ENCODE measurements around the gene NWD2. TPM values are rescaled to one million over a fixed set of nuclear protein-coding genes. Genes with fewer than 3 reads are reported as not detected.

NWD2 gene
- total and polyA plus RNA-seq, 9 of the 15 experiments (the other 6 are each of a cell fraction or from before 2014, with no cell fraction given) = not detected

DNA sequence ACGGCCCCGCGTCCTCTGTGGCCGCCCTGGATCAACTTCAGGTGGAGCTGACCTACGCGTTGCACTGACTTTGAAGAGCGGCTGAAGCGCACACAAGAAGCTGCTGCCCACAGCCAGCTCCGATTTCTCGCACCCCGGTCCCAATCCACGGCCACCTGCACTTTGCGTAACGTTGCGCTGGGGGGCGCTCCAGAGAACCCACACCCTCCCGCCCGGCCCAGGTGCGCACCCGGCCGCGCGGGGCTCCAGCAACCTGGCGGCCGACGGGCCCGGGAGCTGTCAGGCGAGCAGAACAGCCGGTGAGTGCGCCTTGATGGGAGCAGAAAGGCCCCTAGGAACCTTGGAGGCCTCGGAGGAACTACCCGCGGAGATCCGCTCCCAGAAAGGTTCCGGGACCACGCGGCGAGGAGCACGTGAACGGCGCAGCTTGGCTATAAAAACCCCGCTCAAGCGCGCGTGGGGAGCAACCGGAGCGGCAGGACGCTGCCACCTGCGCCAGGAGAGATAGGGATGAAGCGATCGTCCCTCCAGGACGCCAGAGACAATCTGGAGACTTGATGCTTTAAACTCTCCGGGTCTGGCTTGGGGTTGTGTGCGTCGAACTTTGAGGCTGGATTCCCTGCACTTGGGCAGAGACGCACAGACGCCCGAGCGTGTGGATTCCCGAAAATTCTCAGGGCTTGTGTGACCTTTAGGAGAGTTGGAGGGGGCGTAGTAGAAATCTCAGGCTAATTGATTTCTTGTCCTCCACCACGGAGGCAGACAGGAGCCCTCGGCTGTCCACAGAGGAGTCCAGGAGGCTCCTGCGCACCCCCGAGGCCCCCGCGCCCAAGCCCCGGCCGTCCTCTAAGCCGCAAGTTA lies 591 bp upstream of the NWD2 start:
- in situ Hi-C loops (cut with MboI) (no loop called here), intact Hi-C loops (cut with micrococcal nuclease) (no loop called here)
- peak; percentile 44; the same call in 2 of the 3 replicates for ATAC-seq
- ChIA-PET POLR2A (no interaction called here), CTCF (ENCODE audit: low intra/inter-chr PET ratio) (no interaction called here)
- no peaks in the 10 kb centered on the region for H3K9me3 ChIP-seq (replicated peaks; ENCODE audit: control insufficient read depth, insufficient read depth, low read depth, low read length)
- H3K4me3 ChIP-seq = no peak overlapping the region
- no peak overlapping the region for H3K4me2 ChIP-seq (ENCODE audit: insufficient read depth, low read length)
- no peaks in the 10 kb centered on the region; a peak in 1 of 5 replicates for H3K27me3 ChIP-seq (ENCODE audit: control insufficient read depth in 2 of 2, insufficient read depth in 2 of 2, low read length in 2 of 2)
- H3K9me1 ChIP-seq (ENCODE audit: control insufficient read depth, insufficient read depth, low read length) = no peaks in the 10 kb centered on the region
- no peak overlapping the region for H2AFZ ChIP-seq (ENCODE audit: low read depth, low read length)
- H3K36me3 ChIP-seq (ENCODE audit: control insufficient read depth, insufficient read depth, low read length) = no peaks in the 10 kb centered on the region
- H3K27ac ChIP-seq (ENCODE audit: extremely low read depth, low read depth, low read length) = no peak overlapping the region
- BruUV-seq (replicated peaks) = no TSS peak
- DNase-seq (ENCODE audit: extremely low read depth in 1 of 4, low spot score in 3 of 4) = no peak
- H3K4me1 ChIP-seq (replicated peaks in 1 of 2; ENCODE audit: control insufficient read depth in 2 of 2, insufficient read depth in 2 of 2, low read length in 2 of 2) = peaks cover 0 to 6% of the 10 kb centered on the region in 2 experiments; a peak in 1 of 5 replicates
- H3K79me2 ChIP-seq (ENCODE audit: control insufficient read depth, insufficient read depth, low read length) = no peaks in the 10 kb centered on the region
- WGBS (ENCODE audit: insufficient coverage, low coverage, missing lambda C conversion rate) = 28% methylated on average over 48 of the region's 70 CpGs
- no peak for FAIRE-seq
- H4K20me1 ChIP-seq (replicated peaks; ENCODE audit: control insufficient read depth, insufficient read depth, low read length) = no peaks in the 10 kb centered on the region
- no peak overlapping the region for H3K9ac ChIP-seq (ENCODE audit: insufficient read depth in 1 of 2, low read depth in 2 of 2, low read length in 2 of 2)
- TF ChIP-seq, protein P1, sequence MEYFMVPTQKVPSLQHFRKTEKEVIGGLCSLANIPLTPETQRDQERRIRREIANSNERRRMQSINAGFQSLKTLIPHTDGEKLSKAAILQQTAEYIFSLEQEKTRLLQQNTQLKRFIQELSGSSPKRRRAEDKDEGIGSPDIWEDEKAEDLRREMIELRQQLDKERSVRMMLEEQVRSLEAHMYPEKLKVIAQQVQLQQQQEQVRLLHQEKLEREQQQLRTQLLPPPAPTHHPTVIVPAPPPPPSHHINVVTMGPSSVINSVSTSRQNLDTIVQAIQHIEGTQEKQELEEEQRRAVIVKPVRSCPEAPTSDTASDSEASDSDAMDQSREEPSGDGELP (CRISPR knock-in tag; IDR thresholded peaks at IDR 0.05; ENCODE audit: borderline replicate concordance) = no peak
- TF ChIP-seq MIER1 (IDR thresholded peaks at IDR 0.05; ENCODE audit: low read depth) = no peak
- TF ChIP-seq, protein P2, sequence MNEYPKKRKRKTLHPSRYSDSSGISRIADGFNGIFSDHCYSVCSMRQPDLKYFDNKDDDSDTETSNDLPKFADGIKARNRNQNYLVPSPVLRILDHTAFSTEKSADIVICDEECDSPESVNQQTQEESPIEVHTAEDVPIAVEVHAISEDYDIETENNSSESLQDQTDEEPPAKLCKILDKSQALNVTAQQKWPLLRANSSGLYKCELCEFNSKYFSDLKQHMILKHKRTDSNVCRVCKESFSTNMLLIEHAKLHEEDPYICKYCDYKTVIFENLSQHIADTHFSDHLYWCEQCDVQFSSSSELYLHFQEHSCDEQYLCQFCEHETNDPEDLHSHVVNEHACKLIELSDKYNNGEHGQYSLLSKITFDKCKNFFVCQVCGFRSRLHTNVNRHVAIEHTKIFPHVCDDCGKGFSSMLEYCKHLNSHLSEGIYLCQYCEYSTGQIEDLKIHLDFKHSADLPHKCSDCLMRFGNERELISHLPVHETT (CRISPR knock-in tag; conservative IDR thresholded peaks at IDR 0.05 in 1 of 2, IDR thresholded peaks at IDR 0.05 in 1 of 2) = no peak
- TF ChIP-seq, protein P3, sequence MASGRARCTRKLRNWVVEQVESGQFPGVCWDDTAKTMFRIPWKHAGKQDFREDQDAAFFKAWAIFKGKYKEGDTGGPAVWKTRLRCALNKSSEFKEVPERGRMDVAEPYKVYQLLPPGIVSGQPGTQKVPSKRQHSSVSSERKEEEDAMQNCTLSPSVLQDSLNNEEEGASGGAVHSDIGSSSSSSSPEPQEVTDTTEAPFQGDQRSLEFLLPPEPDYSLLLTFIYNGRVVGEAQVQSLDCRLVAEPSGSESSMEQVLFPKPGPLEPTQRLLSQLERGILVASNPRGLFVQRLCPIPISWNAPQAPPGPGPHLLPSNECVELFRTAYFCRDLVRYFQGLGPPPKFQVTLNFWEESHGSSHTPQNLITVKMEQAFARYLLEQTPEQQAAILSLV (tag; IDR thresholded peaks at IDR 0.05) = no peak
- TF ChIP-seq, protein P4, sequence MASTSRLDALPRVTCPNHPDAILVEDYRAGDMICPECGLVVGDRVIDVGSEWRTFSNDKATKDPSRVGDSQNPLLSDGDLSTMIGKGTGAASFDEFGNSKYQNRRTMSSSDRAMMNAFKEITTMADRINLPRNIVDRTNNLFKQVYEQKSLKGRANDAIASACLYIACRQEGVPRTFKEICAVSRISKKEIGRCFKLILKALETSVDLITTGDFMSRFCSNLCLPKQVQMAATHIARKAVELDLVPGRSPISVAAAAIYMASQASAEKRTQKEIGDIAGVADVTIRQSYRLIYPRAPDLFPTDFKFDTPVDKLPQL (IDR thresholded peaks at IDR 0.05; ENCODE audit: extremely low read depth, insufficient read length) = no peak
- TF ChIP-seq, protein P5, sequence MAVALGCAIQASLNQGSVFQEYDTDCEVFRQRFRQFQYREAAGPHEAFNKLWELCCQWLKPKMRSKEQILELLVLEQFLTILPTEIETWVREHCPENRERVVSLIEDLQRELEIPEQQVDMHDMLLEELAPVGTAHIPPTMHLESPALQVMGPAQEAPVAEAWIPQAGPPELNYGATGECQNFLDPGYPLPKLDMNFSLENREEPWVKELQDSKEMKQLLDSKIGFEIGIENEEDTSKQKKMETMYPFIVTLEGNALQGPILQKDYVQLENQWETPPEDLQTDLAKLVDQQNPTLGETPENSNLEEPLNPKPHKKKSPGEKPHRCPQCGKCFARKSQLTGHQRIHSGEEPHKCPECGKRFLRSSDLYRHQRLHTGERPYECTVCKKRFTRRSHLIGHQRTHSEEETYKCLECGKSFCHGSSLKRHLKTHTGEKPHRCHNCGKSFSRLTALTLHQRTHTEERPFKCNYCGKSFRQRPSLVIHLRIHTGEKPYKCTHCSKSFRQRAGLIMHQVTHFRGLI (CRISPR knock-in tag; IDR thresholded peaks at IDR 0.05) = no peak
- TF ChIP-seq, protein P6, sequence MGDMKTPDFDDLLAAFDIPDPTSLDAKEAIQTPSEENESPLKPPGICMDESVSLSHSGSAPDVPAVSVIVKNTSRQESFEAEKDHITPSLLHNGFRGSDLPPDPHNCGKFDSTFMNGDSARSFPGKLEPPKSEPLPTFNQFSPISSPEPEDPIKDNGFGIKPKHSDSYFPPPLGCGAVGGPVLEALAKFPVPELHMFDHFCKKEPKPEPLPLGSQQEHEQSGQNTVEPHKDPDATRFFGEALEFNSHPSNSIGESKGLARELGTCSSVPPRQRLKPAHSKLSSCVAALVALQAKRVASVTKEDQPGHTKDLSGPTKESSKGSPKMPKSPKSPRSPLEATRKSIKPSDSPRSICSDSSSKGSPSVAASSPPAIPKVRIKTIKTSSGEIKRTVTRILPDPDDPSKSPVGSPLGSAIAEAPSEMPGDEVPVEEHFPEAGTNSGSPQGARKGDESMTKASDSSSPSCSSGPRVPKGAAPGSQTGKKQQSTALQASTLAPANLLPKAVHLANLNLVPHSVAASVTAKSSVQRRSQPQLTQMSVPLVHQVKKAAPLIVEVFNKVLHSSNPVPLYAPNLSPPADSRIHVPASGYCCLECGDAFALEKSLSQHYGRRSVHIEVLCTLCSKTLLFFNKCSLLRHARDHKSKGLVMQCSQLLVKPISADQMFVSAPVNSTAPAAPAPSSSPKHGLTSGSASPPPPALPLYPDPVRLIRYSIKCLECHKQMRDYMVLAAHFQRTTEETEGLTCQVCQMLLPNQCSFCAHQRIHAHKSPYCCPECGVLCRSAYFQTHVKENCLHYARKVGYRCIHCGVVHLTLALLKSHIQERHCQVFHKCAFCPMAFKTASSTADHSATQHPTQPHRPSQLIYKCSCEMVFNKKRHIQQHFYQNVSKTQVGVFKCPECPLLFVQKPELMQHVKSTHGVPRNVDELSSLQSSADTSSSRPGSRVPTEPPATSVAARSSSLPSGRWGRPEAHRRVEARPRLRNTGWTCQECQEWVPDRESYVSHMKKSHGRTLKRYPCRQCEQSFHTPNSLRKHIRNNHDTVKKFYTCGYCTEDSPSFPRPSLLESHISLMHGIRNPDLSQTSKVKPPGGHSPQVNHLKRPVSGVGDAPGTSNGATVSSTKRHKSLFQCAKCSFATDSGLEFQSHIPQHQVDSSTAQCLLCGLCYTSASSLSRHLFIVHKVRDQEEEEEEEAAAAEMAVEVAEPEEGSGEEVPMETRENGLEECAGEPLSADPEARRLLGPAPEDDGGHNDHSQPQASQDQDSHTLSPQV (IDR thresholded peaks at IDR 0.05) = no peak
- no peak for TF ChIP-seq FOXP1 (CRISPR knock-in tag; IDR thresholded peaks at IDR 0.05)
